GM12801 (cell line): ENCODE results near the gene CPN1.

ENCODE experiments used
- TF ChIP-seq, protein P1 (sequence below): IDR thresholded peaks from one replicate; pipeline ENCODE4 v1.5.1; 2011; ENCODE audit warnings: control low read depth; ENCODE audit not compliant: insufficient read length; ENCODE audit errors: extremely low read depth

CPN1 gene

DNA sequence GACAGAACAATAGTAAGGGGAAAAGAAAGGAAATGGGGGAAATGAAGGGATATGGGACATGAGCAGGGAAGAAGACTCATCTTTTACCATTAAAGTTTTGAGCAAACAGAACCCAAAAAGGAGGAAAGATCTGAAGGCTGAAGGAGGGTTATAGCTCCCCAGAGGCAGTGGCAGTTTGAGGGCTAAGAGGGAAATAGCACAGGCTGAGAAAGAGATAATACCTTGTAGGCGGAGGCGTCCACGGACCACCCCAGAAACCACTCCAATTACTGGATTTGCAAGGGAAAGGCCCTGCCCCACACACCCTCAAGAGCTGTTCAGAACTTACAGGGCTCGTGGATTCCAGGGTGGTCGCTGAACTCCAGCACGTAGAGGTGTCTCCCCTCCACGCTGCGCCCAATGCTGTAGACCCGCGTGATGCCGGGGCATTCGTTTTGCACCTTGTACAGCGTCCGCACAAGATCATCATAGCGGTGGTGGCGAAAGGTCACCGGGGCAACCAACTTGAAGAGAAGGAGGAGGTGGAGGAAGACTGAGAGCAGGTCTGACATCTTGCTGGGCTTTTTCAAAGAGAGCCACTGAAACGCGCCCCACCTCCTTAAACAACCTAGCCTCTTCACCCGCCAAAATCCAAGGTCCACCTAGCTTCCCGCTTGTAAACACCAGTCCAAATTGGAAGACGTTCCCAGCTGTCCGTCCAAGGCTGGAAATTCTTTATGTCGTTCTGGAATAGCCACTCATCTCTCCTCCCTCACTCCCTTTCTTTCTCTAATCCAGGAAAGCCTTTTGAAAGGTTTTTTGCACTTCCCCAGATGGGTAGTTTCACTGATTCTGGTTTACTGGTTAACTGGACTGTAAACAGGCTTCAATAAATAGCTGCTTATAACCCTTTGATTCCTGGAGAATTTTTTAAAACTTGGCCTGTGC is at the start of gene CPN1:
CPN1 (minus strand) TSS at position 795 of the 927 bp plus-strand sequence; CDS start at position 551, 244 bp downstream.
- TF ChIP-seq, protein P1, sequence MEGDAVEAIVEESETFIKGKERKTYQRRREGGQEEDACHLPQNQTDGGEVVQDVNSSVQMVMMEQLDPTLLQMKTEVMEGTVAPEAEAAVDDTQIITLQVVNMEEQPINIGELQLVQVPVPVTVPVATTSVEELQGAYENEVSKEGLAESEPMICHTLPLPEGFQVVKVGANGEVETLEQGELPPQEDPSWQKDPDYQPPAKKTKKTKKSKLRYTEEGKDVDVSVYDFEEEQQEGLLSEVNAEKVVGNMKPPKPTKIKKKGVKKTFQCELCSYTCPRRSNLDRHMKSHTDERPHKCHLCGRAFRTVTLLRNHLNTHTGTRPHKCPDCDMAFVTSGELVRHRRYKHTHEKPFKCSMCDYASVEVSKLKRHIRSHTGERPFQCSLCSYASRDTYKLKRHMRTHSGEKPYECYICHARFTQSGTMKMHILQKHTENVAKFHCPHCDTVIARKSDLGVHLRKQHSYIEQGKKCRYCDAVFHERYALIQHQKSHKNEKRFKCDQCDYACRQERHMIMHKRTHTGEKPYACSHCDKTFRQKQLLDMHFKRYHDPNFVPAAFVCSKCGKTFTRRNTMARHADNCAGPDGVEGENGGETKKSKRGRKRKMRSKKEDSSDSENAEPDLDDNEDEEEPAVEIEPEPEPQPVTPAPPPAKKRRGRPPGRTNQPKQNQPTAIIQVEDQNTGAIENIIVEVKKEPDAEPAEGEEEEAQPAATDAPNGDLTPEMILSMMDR: no peak

DNA sequence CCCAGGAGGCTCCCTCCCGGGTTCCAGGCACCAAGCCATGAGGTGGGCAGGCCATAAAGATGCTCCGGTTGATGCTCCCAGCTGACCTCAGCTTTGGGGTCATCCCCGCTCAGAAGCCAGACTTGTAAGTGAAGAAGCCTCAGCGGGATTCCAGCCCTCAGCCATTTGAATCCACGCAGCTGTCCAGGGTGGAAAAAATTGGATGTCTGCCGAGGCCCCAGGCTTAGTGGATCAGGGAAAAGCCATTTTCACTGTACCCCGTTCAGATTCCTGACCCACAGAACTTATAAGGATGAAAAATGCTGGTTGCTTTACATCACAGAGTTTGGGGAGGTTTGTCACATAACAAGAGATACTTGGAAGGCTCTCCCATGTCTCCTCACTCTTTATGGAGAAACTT is 49.2 kb upstream of the CPN1 start:
- TF ChIP-seq, protein P1: no peak

DNA sequence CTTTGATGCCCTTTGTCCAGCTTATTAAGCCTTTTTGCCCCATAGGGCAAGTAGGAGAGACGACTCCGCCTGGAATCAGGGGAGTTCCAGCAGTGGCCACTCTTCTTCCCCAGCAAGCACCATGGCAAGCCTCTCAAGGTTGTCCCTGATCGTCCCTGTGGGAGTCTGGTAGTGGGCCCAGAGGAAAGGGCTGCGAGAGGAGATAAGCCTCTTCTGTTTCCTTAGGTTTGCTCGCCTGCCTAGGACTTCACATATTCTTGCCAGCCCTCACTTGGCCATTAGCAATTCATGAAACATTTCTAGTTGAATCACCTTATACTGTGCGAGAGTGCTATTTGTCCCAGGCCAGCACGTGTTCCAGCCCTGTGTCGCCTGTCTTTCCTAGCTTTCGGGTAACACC is 47.8 kb upstream of the CPN1 start:
- TF ChIP-seq, protein P1: no peak

DNA sequence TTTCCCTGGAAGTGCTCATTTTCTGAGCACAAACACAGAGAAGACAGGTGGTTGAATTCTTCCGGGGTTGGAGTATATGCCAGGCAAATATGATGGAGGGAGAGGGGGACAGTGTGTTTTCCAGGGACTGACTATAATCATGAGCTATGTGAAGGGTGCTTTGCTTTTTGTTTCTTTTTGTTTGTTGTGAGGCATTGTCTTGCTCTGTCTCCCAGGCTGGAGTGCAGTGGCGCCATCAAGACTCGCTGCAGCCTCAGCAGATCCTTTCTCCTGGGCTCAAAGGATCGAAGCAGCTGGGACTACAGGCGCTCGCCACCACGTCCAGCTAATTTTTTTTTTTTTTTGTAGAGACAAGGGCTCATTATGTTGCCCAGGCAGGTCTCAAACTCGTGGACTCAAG is 47.3 kb upstream of the CPN1 start:
- TF ChIP-seq, protein P1: no peak

DNA sequence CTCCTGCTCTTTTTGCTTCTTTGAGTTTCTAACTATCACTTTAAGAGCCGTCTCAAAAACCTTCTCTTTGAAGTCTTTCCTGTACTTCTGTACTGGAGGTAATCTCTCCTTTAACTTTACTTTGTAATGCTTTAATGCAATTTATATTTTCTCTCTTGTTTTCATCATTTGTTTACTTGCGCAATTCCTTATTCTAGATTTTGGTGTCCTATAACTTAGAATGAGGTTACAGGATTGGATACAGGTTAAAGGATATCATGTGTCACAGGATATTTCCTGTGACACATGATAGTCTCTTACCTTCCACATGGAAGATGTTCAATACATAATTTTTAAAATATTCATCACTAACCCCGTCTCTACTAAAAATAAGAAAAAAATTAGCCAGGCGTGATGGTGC is 42.4 kb upstream of the CPN1 start:
- TF ChIP-seq, protein P1: no peak

DNA sequence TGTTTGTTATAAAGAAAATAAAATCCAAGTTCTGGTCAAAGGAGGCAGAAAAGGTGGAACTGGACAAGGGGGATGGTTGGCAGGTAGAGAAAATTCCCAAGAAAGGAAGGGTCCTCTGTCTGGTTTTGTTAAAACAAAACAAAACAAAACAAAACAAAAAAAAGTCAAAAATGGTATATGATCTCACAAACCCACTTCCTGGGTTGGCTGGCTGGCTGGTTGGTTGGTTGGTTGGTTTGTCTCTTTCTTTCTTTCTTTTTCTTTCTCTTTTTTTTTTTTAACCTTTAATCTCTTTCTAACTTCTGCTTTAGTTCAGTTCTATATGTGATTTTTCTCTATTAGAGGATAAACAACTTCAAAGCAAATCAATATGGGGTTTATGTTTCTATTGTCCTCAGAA is 41.1 kb upstream of the CPN1 start:
- TF ChIP-seq, protein P1: no peak

DNA sequence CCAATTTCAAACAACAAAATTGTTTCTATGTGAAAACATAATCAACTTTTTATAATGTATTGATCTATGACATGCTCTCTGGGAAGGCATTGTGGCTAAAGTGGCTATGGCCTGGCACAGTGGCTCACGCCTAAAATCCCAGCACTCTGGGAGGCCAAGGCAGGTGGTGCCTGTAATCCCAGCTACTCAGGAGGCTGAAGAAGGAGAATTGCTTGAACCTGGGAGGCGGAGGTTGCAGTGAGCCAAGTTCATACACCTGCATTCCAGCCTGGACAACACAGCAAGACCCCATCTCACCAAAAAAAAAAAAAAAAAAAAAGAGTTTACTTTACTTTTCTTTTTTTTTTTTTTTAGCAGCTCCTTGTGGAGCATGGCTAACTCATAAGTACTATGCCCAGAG is 38.9 kb upstream of the CPN1 start:
- TF ChIP-seq, protein P1: no peak
